HepG2 (cell line): ENCODE data around the gene CEBPG. TPM values are rescaled to one million over a fixed set of nuclear protein-coding genes. Genes with fewer than 3 reads are reported as not detected.

Source experiments
- ATAC-seq: fragments of 200-7000 bp; cut with Tn5 transposase; 3 replicates; pipeline ENCODE4 v1.9.1; 2020; ENCODE audit warnings: mild to moderate bottlenecking, moderate library complexity
- BruUV-seq: library from RNA; stranded (reverse); fragments of 400-500 nt; replicated peaks from 2 replicates; lab custom pipeline; 2021; lab: Mats Ljungman, UMichigan
- CTCF ChIA-PET: fragments of 300-600 bp; formaldehyde crosslinking; extraction: SDS; loops from one replicate; lab custom pipeline; 2021; ENCODE audit warnings: low total read pairs, inconsistent platforms, low intra/inter-chr PET ratio; lab: Yijun Ruan, JAX
- POLR2A ChIA-PET: fragments of 350-600 bp; sonication (Branson Sonifier 250); formaldehyde crosslinking; loops from one replicate; lab custom pipeline; 2020; ENCODE audit warnings: antibody characterized with exemption, inconsistent platforms; lab: Yijun Ruan, JAX
- DNase-seq: peaks from one replicate; pipeline ENCODE4 v3.0.0-alpha.2; 2015; ENCODE audit warnings: low spot score
- FAIRE-seq: peaks from 3 replicates; lab custom pipeline; 2011; peaks lifted over from hg19 to GRCh38; lab: Jason Lieb, UNC
- H2AFZ ChIP-seq: one replicate; pipeline ENCODE4 v1.6.1; 2011; ENCODE audit warnings: low read length, inconsistent platforms
- H3K27ac ChIP-seq: fragments of 300-600 bp; 3 replicates; pipeline ENCODE4 v1.8.0; 2011; ENCODE audit warnings: mixed run types, mild to moderate bottlenecking, mixed read lengths, low read length, inconsistent platforms; ENCODE audit not compliant: insufficient read depth; ENCODE audit errors: extremely low read length
- H3K27me3 ChIP-seq, 2 experiments: fragments of 200-600 bp in 1 of 2; 2 replicates in 1 of 2; 3 replicates in 1 of 2; pipeline versions ENCODE4 v1.6.0 to v1.8.0; 2011; ENCODE audit warnings: low read length in 2 of 2, mild to moderate bottlenecking in 2 of 2, moderate library complexity in 2 of 2, inconsistent platforms in 1 of 2; ENCODE audit not compliant: insufficient read depth in 2 of 2, control insufficient read depth in 1 of 2
- H3K36me3 ChIP-seq, 2 experiments: fragments of 200-600 bp in 1 of 2; replicated peaks in 1 of 2; 2 replicates in 1 of 2; 3 replicates in 1 of 2; pipeline versions ENCODE4 v1.5.1 to v1.8.0; 2011; ENCODE audit warnings: low read length in 2 of 2, inconsistent platforms in 1 of 2; ENCODE audit not compliant: insufficient read depth in 2 of 2, control insufficient read depth in 1 of 2
- H3K4me1 ChIP-seq: 2 replicates; pipeline ENCODE4 v1.5.1; 2012; ENCODE audit warnings: low read length, inconsistent platforms; ENCODE audit not compliant: insufficient read depth
- H3K4me2 ChIP-seq: 2 replicates; pipeline ENCODE4 v1.6.0; 2011; ENCODE audit warnings: low read depth, low read length, inconsistent platforms
- H3K4me3 ChIP-seq, 3 experiments: fragments of 200-600 bp in 1 of 3; sonication (generic), shearing (Covaris generic) in 1 of 3; replicated peaks in 1 of 3; 2 replicates each; pipeline ENCODE4 v1.5.1; 2011 to 2016; ENCODE audit warnings: low read length in 3 of 3, inconsistent platforms in 2 of 3, low read depth in 2 of 3, mild to moderate bottlenecking in 2 of 3, control low read depth in 1 of 3, mixed read lengths in 1 of 3; ENCODE audit not compliant: insufficient read depth in 1 of 3
- H3K79me2 ChIP-seq: one replicate; pipeline ENCODE4 v1.6.1; 2011; ENCODE audit warnings: low read length, inconsistent platforms; ENCODE audit not compliant: insufficient read depth
- H3K9ac ChIP-seq: 2 replicates; pipeline ENCODE4 v1.6.0; 2011; ENCODE audit warnings: mild to moderate bottlenecking, low read depth, low read length, inconsistent platforms; ENCODE audit not compliant: insufficient read depth
- H3K9me3 ChIP-seq: 2 replicates; pipeline ENCODE4 v1.5.1; 2012; ENCODE audit warnings: mild to moderate bottlenecking, low read length
- H4K20me1 ChIP-seq: 2 replicates; pipeline ENCODE4 v1.6.0; 2011; ENCODE audit warnings: inconsistent platforms, mild to moderate bottlenecking, low read length, moderate library complexity; ENCODE audit not compliant: insufficient read depth
- AGO2 ChIP-seq: fragments of 200-400 bp; formaldehyde crosslinking; optimal IDR thresholded peaks from 2 replicates; pipeline ENCODE3; 2017; ENCODE audit warnings: mild to moderate bottlenecking, low read depth, low read length, moderate library complexity
- ATF7 ChIP-seq, 2 experiments: fragments of 450-650 bp in 1 of 2; sonication (generic) in 1 of 2; formaldehyde crosslinking in 1 of 2; IDR thresholded peaks; 2 replicates each; pipeline versions ENCODE4 v1.4.0 to v1.6.1; 2016 to 2020; ENCODE audit warnings: antibody characterized with exemption in 1 of 2, mild to moderate bottlenecking in 1 of 2, missing genetic modification reagents in 1 of 2
- CCDC6 ChIP-seq: sonication (generic); formaldehyde crosslinking; IDR thresholded peaks from 2 replicates; pipeline ENCODE4 v1.8.1; 2022; ENCODE audit warnings: mild to moderate bottlenecking, missing genetic modification reagents, moderate library complexity
- E2F1 ChIP-seq: sonication (generic); formaldehyde crosslinking; IDR thresholded peaks from 2 replicates; pipeline ENCODE4 v1.5.0; 2020; ENCODE audit warnings: missing genetic modification reagents
- HMGXB3 ChIP-seq: sonication (generic); formaldehyde crosslinking; IDR thresholded peaks from 2 replicates; pipeline ENCODE4 v1.4.0; 2020; ENCODE audit warnings: missing genetic modification reagents, borderline replicate concordance
- NFYB ChIP-seq: sonication (generic); formaldehyde crosslinking; IDR thresholded peaks from 2 replicates; pipeline ENCODE4 v1.4.0; 2020; ENCODE audit warnings: missing genetic modification reagents
- PHF5A ChIP-seq: IDR thresholded peaks from one replicate; pipeline ENCODE4 v1.6.1; 2018; ENCODE audit warnings: low read depth, missing genetic modification reagents; ENCODE audit not compliant: unreplicated experiment
- POLR2AphosphoS2 ChIP-seq: IDR thresholded peaks from 2 replicates; pipeline ENCODE4 v1.6.1; 2011; ENCODE audit warnings: low read depth, low read length, improper control_type of control experiment
- PRMT3 ChIP-seq: sonication (generic); formaldehyde crosslinking; IDR thresholded peaks from 2 replicates; pipeline ENCODE4 v1.8.1; 2022; ENCODE audit warnings: low read depth, mild to moderate bottlenecking, moderate library complexity, missing genetic modification reagents, borderline replicate concordance
- RBAK ChIP-seq: sonication (generic); formaldehyde crosslinking; IDR thresholded peaks from 2 replicates; pipeline ENCODE4 v1.5.1; 2020; ENCODE audit warnings: mild to moderate bottlenecking, missing genetic modification reagents
- SALL2 ChIP-seq: sonication (generic); formaldehyde crosslinking; IDR thresholded peaks from 2 replicates; pipeline ENCODE4 v1.8.1; 2023; ENCODE audit warnings: mild to moderate bottlenecking, missing genetic modification reagents, inconsistent platforms
- STAT5B ChIP-seq: sonication (generic); formaldehyde crosslinking; IDR thresholded peaks from 2 replicates; pipeline ENCODE4 v1.4.0; 2020; ENCODE audit warnings: missing genetic modification reagents
- ZNF557 ChIP-seq: sonication (generic); formaldehyde crosslinking; IDR thresholded peaks from 2 replicates; pipeline ENCODE4 v1.4.0; 2020; ENCODE audit warnings: missing genetic modification reagents
- ZNF558 ChIP-seq: sonication (generic); formaldehyde crosslinking; IDR thresholded peaks from 2 replicates; pipeline ENCODE4 v1.9.0; 2022; ENCODE audit warnings: mild to moderate bottlenecking, missing genetic modification reagents, borderline replicate concordance
- WGBS: methylation state at CpG from one replicate; pipeline ENCODE4 v1.1.6; 2017; ENCODE audit warnings: low lambda C conversion rate; 5-methylcytosine and 5-hydroxymethylcytosine counted together
- in situ Hi-C: cut with HindIII; loops from 2 replicates; pipeline ENCODE4 v1.10.0; 2017; ENCODE audit warnings: low pct_unique_long_range_greater_than_20kb; ENCODE audit not compliant: extremely low pct_ligation_motif_present
- intact Hi-C: fragments of 100-400 bp; cut with micrococcal nuclease; formaldehyde crosslinking; loops from one replicate; pipeline ENCODE4 v1.10.0; 2022; ENCODE audit not compliant: unreplicated experiment
- polyA plus RNA-seq, 8 experiments: library from polyadenylated mRNA; depleted of rRNA in 3 of 8; stranded (reverse) in 7 of 8; unstranded in 1 of 8; fragments of >200 nt; fragmentation: Illumina TruSeq in 4 of 8; extraction: Trizol in 4 of 8; gene quantifications; 2 replicates each; pipeline versions ENCODE4 v1.2.1 to v1.2.3, GENCODE V29; 2011 to 2016; ENCODE audit warnings: low read depth in 4 of 8, missing spikeins in 1 of 8, mixed read lengths in 1 of 8; ENCODE audit not compliant: insufficient read depth in 1 of 8
- total RNA-seq, 5 experiments: library from RNA; depleted of rRNA; stranded (reverse); fragments of >200 nt; fragmentation: Illumina TruSeq; extraction: Trizol; gene quantifications; 2 replicates each; pipeline ENCODE4 v1.2.3, GENCODE V29; 2016; ENCODE audit warnings: low read depth in 1 of 5
- TF ChIP-seq, protein P1 (sequence below): IDR thresholded peaks from 2 replicates; pipeline ENCODE4 v1.6.1; 2012; ENCODE audit warnings: inconsistent platforms
- TF ChIP-seq, protein P2 (sequence below): sonication (generic); formaldehyde crosslinking; IDR thresholded peaks from 2 replicates; pipeline ENCODE4 v1.8.0; 2022; ENCODE audit warnings: mild to moderate bottlenecking, missing genetic modification reagents

CEBPG gene
- total and polyA plus RNA-seq, 2 of the 13 experiments (the other 11 are each of a cell fraction or from before 2014, with no cell fraction given), result 25.7 to 34.3 TPM

GRCh38 chr19:33383720-33384292 is 10.3 kb downstream of the CEBPG start:
- POLR2A ChIA-PET, result interaction anchor here (2.9 to 4.3 kb wide), 2 partner anchors 9 to 10 kb away, joined by 11 to 28 read pairs; partner anchors contain the start of gene CEBPG
- CTCF ChIA-PET, result no interaction called here
- TF ChIP-seq ZNF558 (CRISPR knock-in tag) (no peak), AGO2 (peak; percentile 24), ZNF557 (CRISPR knock-in tag) (no peak), HMGXB3 (CRISPR knock-in tag) (no peak), CCDC6 (CRISPR knock-in tag) (no peak), ATF7 (IDR thresholded peaks at IDR 0.05) (no peak), ATF7 (CRISPR knock-in tag; IDR thresholded peaks at IDR 0.05) (no peak), RBAK (CRISPR knock-in tag) (no peak), POLR2AphosphoS2 (no peak), NFYB (CRISPR knock-in tag) (no peak), PRMT3 (CRISPR knock-in tag) (no peak), PHF5A (CRISPR knock-in tag) (no peak), STAT5B (CRISPR knock-in tag) (no peak), SALL2 (CRISPR knock-in tag) (no peak), E2F1 (CRISPR knock-in tag) (no peak)
- TF ChIP-seq, protein P1, sequence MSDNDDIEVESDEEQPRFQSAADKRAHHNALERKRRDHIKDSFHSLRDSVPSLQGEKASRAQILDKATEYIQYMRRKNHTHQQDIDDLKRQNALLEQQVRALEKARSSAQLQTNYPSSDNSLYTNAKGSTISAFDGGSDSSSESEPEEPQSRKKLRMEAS, result no peak
- TF ChIP-seq, protein P2, sequence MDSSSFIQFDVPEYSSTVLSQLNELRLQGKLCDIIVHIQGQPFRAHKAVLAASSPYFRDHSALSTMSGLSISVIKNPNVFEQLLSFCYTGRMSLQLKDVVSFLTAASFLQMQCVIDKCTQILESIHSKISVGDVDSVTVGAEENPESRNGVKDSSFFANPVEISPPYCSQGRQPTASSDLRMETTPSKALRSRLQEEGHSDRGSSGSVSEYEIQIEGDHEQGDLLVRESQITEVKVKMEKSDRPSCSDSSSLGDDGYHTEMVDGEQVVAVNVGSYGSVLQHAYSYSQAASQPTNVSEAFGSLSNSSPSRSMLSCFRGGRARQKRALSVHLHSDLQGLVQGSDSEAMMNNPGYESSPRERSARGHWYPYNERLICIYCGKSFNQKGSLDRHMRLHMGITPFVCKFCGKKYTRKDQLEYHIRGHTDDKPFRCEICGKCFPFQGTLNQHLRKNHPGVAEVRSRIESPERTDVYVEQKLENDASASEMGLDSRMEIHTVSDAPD (CRISPR knock-in tag), result no peak

More at GRCh38 chr19:33383720-33384292, 10.3 kb downstream of the CEBPG start:
- DNase-seq (no peak), ATAC-seq (no peak; the same call in 2 of the 3 replicates), FAIRE-seq (no peak)
- H3K36me3 ChIP-seq, result peaks cover 13 to 51% of the 10 kb centered on the region in 2 experiments
- peaks cover 11% of the 10 kb centered on the region; the same call in 1 of the 2 replicates for H4K20me1 ChIP-seq
- H3K79me2 ChIP-seq, result peaks cover 72% of the 10 kb centered on the region
- WGBS, result 95% methylated on average over 13 of the region's 13 CpGs
- no peak overlapping the region for H2AFZ ChIP-seq
- H3K4me1 ChIP-seq, result peaks cover 42% of the 10 kb centered on the region
- no peak overlapping the region for H3K27ac ChIP-seq
- no peak overlapping the region for H3K9ac ChIP-seq
- H3K4me2 ChIP-seq, result no peak overlapping the region
- H3K27me3 ChIP-seq, result no peaks in the 10 kb centered on the region
- no TSS peak for BruUV-seq
- intact Hi-C loops (no loop called here), in situ Hi-C loops (no loop called here)
- no peak overlapping the region for H3K4me3 ChIP-seq
- no peaks in the 10 kb centered on the region for H3K9me3 ChIP-seq
